Nephron progenitor cell (in vitro differentiated cells): ENCODE measurements around the gene SUSD1.
A peak's percentile ranks its signal among the peaks of the same experiment; 100 is the strongest.
"Not testable (repeated sequence)": the region's sequence is repeated elsewhere in the genome, so short reads cannot be mapped to it uniquely, and the experiment has no call there.

Experiments
- DNase-seq: peaks from one replicate; pipeline ENCODE4 v3.0.0; 2021
- H3K27ac Mint-ChIP-seq: 2 replicates; pipeline ENCODE4 v1.8.0; 2021; ENCODE audit warnings: mild to moderate bottlenecking, moderate library complexity, mixed read lengths
- H3K27me3 Mint-ChIP-seq: 2 replicates; pipeline ENCODE4 v1.8.0; 2021; ENCODE audit warnings: mild to moderate bottlenecking, low read depth, mixed read lengths; ENCODE audit not compliant: poor library complexity
- H3K36me3 Mint-ChIP-seq: 2 replicates; pipeline ENCODE4 v1.8.0; 2021; ENCODE audit warnings: low read depth, mixed read lengths
- H3K4me1 Mint-ChIP-seq: 2 replicates; pipeline ENCODE4 v1.8.0; 2021; ENCODE audit warnings: mixed read lengths
- H3K4me3 Mint-ChIP-seq: 2 replicates; pipeline ENCODE4 v1.8.0; 2021; ENCODE audit warnings: mild to moderate bottlenecking, moderate library complexity, mixed read lengths
- H3K9me3 Mint-ChIP-seq: 2 replicates; pipeline ENCODE4 v1.8.0; 2021; ENCODE audit warnings: mild to moderate bottlenecking, moderate library complexity, mixed read lengths
- TF ChIP-seq, protein P1 (sequence below): fragments of 200-600 bp; sonication (generic); IDR thresholded peaks from 2 replicates; pipeline ENCODE4 v1.5.0; 2021; ENCODE audit warnings: antibody characterized with exemption

Gene SUSD1

DNA sequence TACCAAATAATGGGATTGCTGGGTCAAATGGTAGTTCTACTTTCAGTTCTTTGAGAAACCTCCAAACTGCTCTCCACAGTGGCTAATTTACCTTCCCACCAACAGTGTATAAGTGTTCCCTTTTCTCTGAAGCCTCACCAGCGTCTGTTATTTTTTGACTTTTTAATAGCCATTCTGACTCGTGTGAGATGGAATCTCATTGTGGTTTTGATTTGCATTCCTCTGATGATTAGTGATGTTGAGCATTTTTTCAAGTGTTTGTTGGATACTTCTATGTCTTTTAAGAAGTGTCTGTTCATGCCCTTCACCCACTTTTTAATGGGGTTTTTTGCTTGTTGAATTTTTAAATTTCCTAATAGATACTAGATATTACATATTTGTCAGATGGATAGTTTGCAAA, 28.4 kb upstream of the SUSD1 start:
- Mint-ChIP-seq H3K27me3 (no peaks in the 10 kb centered on the region), H3K4me3 (no peak overlapping the region), H3K9me3 (peaks cover 47% of the 10 kb centered on the region), H3K4me1 (peaks cover 9% of the 10 kb centered on the region), H3K36me3 (peaks cover 62% of the 10 kb centered on the region), H3K27ac (no peak overlapping the region)
- TF ChIP-seq, protein P1, sequence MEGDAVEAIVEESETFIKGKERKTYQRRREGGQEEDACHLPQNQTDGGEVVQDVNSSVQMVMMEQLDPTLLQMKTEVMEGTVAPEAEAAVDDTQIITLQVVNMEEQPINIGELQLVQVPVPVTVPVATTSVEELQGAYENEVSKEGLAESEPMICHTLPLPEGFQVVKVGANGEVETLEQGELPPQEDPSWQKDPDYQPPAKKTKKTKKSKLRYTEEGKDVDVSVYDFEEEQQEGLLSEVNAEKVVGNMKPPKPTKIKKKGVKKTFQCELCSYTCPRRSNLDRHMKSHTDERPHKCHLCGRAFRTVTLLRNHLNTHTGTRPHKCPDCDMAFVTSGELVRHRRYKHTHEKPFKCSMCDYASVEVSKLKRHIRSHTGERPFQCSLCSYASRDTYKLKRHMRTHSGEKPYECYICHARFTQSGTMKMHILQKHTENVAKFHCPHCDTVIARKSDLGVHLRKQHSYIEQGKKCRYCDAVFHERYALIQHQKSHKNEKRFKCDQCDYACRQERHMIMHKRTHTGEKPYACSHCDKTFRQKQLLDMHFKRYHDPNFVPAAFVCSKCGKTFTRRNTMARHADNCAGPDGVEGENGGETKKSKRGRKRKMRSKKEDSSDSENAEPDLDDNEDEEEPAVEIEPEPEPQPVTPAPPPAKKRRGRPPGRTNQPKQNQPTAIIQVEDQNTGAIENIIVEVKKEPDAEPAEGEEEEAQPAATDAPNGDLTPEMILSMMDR = no peak
- DNase-seq = no peak

DNA sequence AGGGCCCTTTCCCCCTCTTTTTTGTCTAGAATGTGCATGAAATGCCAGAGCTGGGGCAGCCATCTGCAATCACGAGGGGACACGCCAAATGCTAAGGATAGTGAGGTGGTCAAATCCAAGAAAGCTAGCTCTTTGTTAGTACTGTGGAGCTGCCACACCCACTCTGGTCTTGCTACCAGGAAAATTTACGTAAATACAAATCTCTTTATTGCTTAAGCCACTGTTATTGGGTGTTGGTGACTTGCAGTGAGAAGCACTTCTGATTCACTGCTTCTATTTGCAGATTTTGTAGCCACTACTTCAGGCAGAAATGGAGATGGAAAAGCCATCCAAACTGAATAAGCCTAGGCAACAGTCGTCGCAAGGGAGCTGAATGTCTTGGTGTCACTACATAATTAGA, 25.6 kb upstream of the SUSD1 start:
- Mint-ChIP-seq H3K36me3 (peaks cover 34% of the 10 kb centered on the region), H3K27ac (no peak overlapping the region), H3K4me3 (no peak overlapping the region), H3K9me3 (peaks cover 32% of the 10 kb centered on the region), H3K27me3 (peaks cover 6% of the 10 kb centered on the region), H3K4me1 (peaks cover 18% of the 10 kb centered on the region)
- no peak for DNase-seq
- TF ChIP-seq, protein P1 = no peak

DNA sequence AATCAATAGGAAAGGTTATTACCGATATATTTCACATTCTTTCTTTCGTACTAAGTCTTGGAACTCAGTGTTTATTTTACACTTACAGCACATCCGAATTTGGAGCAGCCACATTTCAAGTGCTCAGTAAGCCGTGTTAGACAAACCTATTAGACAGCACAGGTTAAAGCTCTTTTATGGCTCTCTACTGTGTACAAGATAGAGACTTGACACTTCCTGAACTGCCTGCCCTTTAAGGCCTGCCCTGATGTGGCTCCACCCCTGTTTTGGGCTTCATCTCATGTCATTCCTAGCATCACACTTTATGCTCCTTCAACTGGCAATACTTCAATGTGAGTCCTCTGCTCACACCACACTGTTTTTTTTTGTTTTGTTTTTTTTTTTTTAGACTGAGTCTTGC, 23.5 kb upstream of the SUSD1 start:
- peaks cover 15% of the 10 kb centered on the region for H3K9me3 Mint-ChIP-seq
- no peak overlapping the region for H3K4me3 Mint-ChIP-seq
- TF ChIP-seq, protein P1 = no peak
- DNase-seq = no peak
- no peak overlapping the region for H3K27ac Mint-ChIP-seq
- peaks cover 37% of the 10 kb centered on the region for H3K4me1 Mint-ChIP-seq
- peaks cover 14% of the 10 kb centered on the region for H3K36me3 Mint-ChIP-seq
- H3K27me3 Mint-ChIP-seq = peaks cover 6% of the 10 kb centered on the region

DNA sequence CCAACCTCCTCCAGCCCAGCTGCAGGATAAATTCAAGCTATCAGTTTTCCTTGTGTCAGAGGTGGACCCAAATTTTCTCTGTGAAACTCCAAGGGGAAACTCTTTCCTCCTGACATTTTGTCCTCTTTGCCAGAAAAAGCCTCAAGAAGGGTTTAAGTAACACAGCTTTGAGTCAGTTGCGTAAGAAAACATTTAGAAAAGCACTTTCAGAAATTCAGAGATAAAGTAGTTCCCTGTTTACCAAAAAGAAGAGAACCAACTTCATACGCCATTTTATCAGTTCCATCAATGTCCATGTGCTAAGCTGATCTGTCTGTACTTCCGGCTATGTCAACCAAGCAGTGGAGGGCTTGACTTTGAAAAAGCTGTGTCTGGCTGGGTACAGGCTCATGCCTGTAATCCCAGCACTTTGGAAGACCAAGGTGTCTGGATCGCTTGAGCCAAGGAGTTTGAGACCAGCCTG, 19.9 kb upstream of the SUSD1 start:
- TF ChIP-seq, protein P1 = no peak
- no peak for DNase-seq
- Mint-ChIP-seq H3K27ac (peak overlapping the region; percentile 98), H3K4me3 (no peak overlapping the region), H3K4me1 (peaks cover 40% of the 10 kb centered on the region), H3K27me3 (peaks cover 6% of the 10 kb centered on the region), H3K9me3 (peaks cover 22% of the 10 kb centered on the region), H3K36me3 (peaks cover 12% of the 10 kb centered on the region)

DNA sequence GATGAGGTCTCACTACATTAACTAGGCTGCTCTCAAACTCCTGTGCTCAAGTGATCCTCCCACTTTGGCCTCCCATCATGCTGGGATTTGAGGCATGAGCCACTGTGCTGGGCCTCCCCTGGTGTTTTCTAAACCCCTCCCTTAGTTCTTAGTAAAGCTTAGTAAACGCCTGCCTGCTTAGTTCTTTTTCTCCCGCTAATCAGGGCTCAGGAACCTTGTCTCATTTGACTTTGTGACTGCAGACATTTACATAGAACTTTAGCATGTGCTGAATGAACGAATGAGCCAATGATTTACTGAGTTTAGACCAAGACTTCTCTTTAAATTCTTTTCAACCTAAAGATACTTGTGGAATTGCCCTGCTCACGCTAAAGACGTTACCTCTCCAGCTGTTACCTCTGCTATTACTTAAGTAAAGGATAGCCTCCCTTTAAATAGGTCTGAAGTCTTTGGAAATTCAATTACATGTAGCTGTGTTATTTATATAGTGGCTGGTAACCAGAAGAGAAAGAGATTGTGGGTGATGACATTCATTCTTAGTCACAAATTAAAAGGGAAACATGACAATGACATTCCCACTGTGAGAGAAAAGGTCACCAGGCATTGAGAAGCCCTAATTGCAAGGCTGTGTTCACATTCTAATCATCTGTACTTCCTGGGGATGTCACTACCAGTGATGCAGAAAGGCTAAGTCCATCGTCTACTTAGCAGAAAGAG, 18.6 kb upstream of the SUSD1 start:
- TF ChIP-seq, protein P1 = no peak
- Mint-ChIP-seq H3K4me1 (peaks cover 38% of the 10 kb centered on the region), H3K4me3 (no peak overlapping the region), H3K36me3 (peaks cover 12% of the 10 kb centered on the region), H3K27me3 (peaks cover 6% of the 10 kb centered on the region), H3K9me3 (peaks cover 22% of the 10 kb centered on the region), H3K27ac (peak overlapping the region; percentile 89)
- DNase-seq = no peak

DNA sequence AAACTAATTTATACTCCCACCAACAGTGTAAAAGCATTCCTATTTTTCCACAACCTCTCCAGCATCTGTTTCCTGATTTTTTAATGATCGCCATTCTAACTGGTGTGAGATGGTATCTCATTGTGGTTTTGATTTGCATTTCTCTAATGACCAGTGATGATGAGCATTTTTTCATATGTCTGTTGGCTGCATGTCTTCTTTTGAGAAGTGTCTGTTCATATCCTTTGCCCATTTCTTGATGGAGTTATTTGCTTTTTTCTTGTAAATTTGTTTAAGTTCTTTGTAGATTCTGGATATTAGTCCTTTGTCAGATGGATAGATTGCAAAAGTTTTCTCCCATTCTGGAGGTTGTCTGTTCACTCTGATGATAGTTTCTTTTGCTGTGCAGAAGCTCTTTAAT, 15.2 kb upstream of the SUSD1 start:
- peaks cover 12% of the 10 kb centered on the region for H3K36me3 Mint-ChIP-seq
- not testable (repeated sequence) for DNase-seq, H3K4me3 Mint-ChIP-seq, H3K27ac Mint-ChIP-seq, H3K27me3 Mint-ChIP-seq
- peaks cover 18% of the 10 kb centered on the region for H3K9me3 Mint-ChIP-seq
- peaks cover 34% of the 10 kb centered on the region for H3K4me1 Mint-ChIP-seq
